Panc1 (cell line): ENCODE data around the gene SELL. TPM values are rescaled to one million over a fixed set of nuclear protein-coding genes. Genes with fewer than 3 reads are reported as not detected.

Experiments used
- ATAC-seq: fragments of 200-7000 bp; cut with Tn5 transposase; 2 replicates; pipeline ENCODE4 v1.9.1; 2020; ENCODE audit warnings: mild to moderate bottlenecking, moderate library complexity
- BruUV-seq: library from RNA; stranded (reverse); fragments of 400-500 nt; replicated peaks from 2 replicates; lab custom pipeline; 2021; lab: Mats Ljungman, UMichigan
- CTCF ChIA-PET: fragments of 300-600 bp; sonication (Branson Sonifier 250); formaldehyde crosslinking; loops from one replicate; lab custom pipeline; 2022; ENCODE audit warnings: antibody characterized with exemption; lab: Charles Lee
- POLR2A ChIA-PET: fragments of 300-600 bp; sonication (Branson Sonifier 250); formaldehyde crosslinking; loops from one replicate; lab custom pipeline; 2022; ENCODE audit warnings: antibody characterized with exemption; lab: Charles Lee
- DNase-seq: peaks from one replicate; pipeline ENCODE4 v3.0.0-alpha.2; 2010; ENCODE audit warnings: low read depth, low spot score
- H3K27ac ChIP-seq: 2 replicates; pipeline ENCODE4 v1.5.1; 2011; ENCODE audit warnings: mild to moderate bottlenecking, low read length, inconsistent platforms
- H3K27me3 ChIP-seq: fragments of 200-500 bp; sonication (Bioruptor generic); 2 replicates; pipeline ENCODE4 v1.6.0; 2014; ENCODE audit warnings: low read length, inconsistent platforms; ENCODE audit not compliant: control insufficient read depth, insufficient read depth
- H3K36me3 ChIP-seq: fragments of 200-500 bp; sonication (Bioruptor generic); 2 replicates; pipeline ENCODE4 v1.5.1; 2014; ENCODE audit warnings: inconsistent platforms, mild to moderate bottlenecking, low read length, moderate library complexity; ENCODE audit not compliant: control insufficient read depth, insufficient read depth
- H3K4me1 ChIP-seq: 2 replicates; pipeline ENCODE4 v1.5.1; 2011; ENCODE audit warnings: inconsistent platforms, mild to moderate bottlenecking, low read length, moderate library complexity; ENCODE audit not compliant: control insufficient read depth, insufficient read depth
- H3K4me3 ChIP-seq, 2 experiments: 2 replicates each; pipeline ENCODE4 v1.5.1; 2011 to 2012; ENCODE audit warnings: low read depth in 2 of 2, low read length in 2 of 2, mild to moderate bottlenecking in 2 of 2, inconsistent platforms in 1 of 2, moderate library complexity in 1 of 2
- H3K9me3 ChIP-seq: fragments of 200-500 bp; sonication (Bioruptor generic); 2 replicates; pipeline ENCODE4 v1.5.1; 2014; ENCODE audit warnings: low read depth, mild to moderate bottlenecking, inconsistent platforms, low read length, moderate library complexity; ENCODE audit not compliant: control insufficient read depth, insufficient read depth
- POLR2AphosphoS5 ChIP-seq: IDR thresholded peaks from 2 replicates; pipeline ENCODE4 v1.6.1; 2012; ENCODE audit warnings: mild to moderate bottlenecking, low read depth, low read length, moderate library complexity
- SIN3A ChIP-seq: IDR thresholded peaks from 2 replicates; pipeline ENCODE4 v1.6.1; 2012; ENCODE audit warnings: low read depth, mild to moderate bottlenecking, low read length, moderate library complexity, borderline replicate concordance; ENCODE audit not compliant: insufficient read depth
- TCF7L2 ChIP-seq: IDR thresholded peaks from 2 replicates; pipeline ENCODE4 v1.6.1; 2011; ENCODE audit warnings: mild to moderate bottlenecking, low read depth, low read length, inconsistent platforms
- in situ Hi-C: cut with HindIII; loops from 2 replicates; pipeline ENCODE4 v1.10.0; 2016; ENCODE audit warnings: low sequenced_read_pairs, low pct_unique_long_range_greater_than_20kb
- intact Hi-C: fragments of 100-400 bp; cut with micrococcal nuclease; formaldehyde crosslinking; loops from one replicate; pipeline ENCODE4 v1.10.0; 2022; ENCODE audit not compliant: unreplicated experiment
- total RNA-seq: library from RNA; stranded (reverse); gene quantifications from one replicate; pipeline ENCODE4 v1.2.1, GENCODE V29; 2021; ENCODE audit not compliant: unreplicated experiment
- TF ChIP-seq, protein P1 (sequence below): fragments of 450-650 bp; IDR thresholded peaks from 2 replicates; pipeline ENCODE4 v1.5.1; 2017; ENCODE audit warnings: mild to moderate bottlenecking
- TF ChIP-seq, protein P2 (sequence below), 2 experiments: IDR thresholded peaks; 2 replicates each; pipeline ENCODE4 v1.6.1; 2011 to 2012; ENCODE audit warnings: low read depth in 2 of 2, control low read depth in 1 of 2, low read length in 1 of 2, mild to moderate bottlenecking in 1 of 2, moderate library complexity in 1 of 2; ENCODE audit not compliant: insufficient read depth in 1 of 2

SELL gene
- total RNA-seq, 1 experiment from 2014 or later = 0.31 TPM

DNA sequence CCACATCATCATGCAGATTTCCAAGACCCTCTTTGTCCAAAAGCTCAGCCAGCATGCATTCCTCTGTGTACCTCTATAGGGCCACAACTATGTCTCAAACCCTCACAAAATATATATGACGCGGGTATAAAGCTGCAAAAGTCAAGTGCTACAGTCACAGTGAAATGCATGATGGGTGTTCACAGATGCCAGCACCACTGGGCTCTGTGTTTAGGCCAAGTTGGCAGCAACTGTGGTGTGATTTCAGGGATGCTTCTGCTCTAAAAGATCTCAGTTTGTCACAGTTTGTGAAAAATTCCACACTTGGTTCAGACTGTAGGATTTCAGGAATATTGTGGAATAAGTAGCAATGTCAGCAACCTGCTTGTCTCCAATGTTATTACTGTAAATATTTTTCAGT is 57.5 kb downstream of the SELL start:
- ChIA-PET POLR2A (no interaction called here), CTCF (no interaction called here)
- no TSS peak for BruUV-seq
- H3K36me3 ChIP-seq = no peaks in the 10 kb centered on the region
- in situ Hi-C loops = no loop called here
- DNase-seq (no peak), ATAC-seq (no peak)
- intact Hi-C loops = no loop called here
- H3K27ac ChIP-seq = no peak overlapping the region
- no peak overlapping the region for H3K4me3 ChIP-seq
- no peaks in the 10 kb centered on the region for H3K4me1 ChIP-seq
- TF ChIP-seq, protein P1, sequence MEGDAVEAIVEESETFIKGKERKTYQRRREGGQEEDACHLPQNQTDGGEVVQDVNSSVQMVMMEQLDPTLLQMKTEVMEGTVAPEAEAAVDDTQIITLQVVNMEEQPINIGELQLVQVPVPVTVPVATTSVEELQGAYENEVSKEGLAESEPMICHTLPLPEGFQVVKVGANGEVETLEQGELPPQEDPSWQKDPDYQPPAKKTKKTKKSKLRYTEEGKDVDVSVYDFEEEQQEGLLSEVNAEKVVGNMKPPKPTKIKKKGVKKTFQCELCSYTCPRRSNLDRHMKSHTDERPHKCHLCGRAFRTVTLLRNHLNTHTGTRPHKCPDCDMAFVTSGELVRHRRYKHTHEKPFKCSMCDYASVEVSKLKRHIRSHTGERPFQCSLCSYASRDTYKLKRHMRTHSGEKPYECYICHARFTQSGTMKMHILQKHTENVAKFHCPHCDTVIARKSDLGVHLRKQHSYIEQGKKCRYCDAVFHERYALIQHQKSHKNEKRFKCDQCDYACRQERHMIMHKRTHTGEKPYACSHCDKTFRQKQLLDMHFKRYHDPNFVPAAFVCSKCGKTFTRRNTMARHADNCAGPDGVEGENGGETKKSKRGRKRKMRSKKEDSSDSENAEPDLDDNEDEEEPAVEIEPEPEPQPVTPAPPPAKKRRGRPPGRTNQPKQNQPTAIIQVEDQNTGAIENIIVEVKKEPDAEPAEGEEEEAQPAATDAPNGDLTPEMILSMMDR = no peak
- no peak for TF ChIP-seq TCF7L2
- TF ChIP-seq POLR2AphosphoS5 = no peak
- TF ChIP-seq, protein P2, sequence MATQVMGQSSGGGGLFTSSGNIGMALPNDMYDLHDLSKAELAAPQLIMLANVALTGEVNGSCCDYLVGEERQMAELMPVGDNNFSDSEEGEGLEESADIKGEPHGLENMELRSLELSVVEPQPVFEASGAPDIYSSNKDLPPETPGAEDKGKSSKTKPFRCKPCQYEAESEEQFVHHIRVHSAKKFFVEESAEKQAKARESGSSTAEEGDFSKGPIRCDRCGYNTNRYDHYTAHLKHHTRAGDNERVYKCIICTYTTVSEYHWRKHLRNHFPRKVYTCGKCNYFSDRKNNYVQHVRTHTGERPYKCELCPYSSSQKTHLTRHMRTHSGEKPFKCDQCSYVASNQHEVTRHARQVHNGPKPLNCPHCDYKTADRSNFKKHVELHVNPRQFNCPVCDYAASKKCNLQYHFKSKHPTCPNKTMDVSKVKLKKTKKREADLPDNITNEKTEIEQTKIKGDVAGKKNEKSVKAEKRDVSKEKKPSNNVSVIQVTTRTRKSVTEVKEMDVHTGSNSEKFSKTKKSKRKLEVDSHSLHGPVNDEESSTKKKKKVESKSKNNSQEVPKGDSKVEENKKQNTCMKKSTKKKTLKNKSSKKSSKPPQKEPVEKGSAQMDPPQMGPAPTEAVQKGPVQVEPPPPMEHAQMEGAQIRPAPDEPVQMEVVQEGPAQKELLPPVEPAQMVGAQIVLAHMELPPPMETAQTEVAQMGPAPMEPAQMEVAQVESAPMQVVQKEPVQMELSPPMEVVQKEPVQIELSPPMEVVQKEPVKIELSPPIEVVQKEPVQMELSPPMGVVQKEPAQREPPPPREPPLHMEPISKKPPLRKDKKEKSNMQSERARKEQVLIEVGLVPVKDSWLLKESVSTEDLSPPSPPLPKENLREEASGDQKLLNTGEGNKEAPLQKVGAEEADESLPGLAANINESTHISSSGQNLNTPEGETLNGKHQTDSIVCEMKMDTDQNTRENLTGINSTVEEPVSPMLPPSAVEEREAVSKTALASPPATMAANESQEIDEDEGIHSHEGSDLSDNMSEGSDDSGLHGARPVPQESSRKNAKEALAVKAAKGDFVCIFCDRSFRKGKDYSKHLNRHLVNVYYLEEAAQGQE (IDR thresholded peaks at IDR 0.05; ENCODE audit: insufficient read depth in 1 of 2, low read depth in 2 of 2, low read length in 1 of 2) = no peak
- TF ChIP-seq SIN3A = no peak
- no peaks in the 10 kb centered on the region for H3K9me3 ChIP-seq
- H3K27me3 ChIP-seq = peaks cover 7% of the 10 kb centered on the region; the same call in 1 of the 2 replicates

DNA sequence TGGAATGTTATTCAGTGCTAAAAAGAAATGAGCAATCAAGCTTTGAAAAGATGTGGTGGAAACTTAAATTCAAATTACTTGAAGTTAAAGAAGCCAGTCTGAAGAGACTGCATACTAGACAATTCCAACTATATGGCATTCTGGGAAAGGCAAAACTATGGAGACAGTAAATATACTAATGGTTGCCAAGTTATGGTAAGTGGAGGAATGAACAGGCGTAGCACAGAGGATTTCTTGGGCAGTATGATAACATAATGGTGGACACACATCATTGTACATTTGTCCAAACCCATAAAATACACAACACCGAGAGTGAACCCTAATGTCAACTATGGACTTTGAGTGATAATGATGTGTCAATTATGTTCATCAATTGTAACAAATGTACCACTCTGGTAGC is 60.4 kb downstream of the SELL start:
- TF ChIP-seq, protein P1 = no peak
- TF ChIP-seq SIN3A (no peak), POLR2AphosphoS5 (no peak), TCF7L2 (no peak)
- TF ChIP-seq, protein P2 (IDR thresholded peaks at IDR 0.05; ENCODE audit: insufficient read depth in 1 of 2, low read depth in 2 of 2, low read length in 1 of 2) = no peak
- intact Hi-C loops (no loop called here), in situ Hi-C loops (no loop called here)
- Histone ChIP-seq H3K36me3 (no peaks in the 10 kb centered on the region), H3K4me1 (no peaks in the 10 kb centered on the region), H3K9me3 (no peaks in the 10 kb centered on the region), H3K4me3 (no peak overlapping the region), H3K27me3 (peaks cover 7% of the 10 kb centered on the region; the same call in 1 of the 2 replicates), H3K27ac (no peak overlapping the region)
- BruUV-seq = no TSS peak
- ChIA-PET POLR2A (no interaction called here), CTCF (no interaction called here)
- ATAC-seq = no peak
- DNase-seq = no peak
